HG02759 (cell line): ENCODE data around the gene GNPAT.
"Not testable (repeated sequence)": the region's sequence is repeated elsewhere in the genome, so short reads cannot be mapped to it uniquely, and the experiment has no call there.

ENCODE experiments used
- ATAC-seq: cut with Tn5 transposase; IDR thresholded peaks from one replicate; pipeline ENCODE4 v1.9.1; 2021; ENCODE audit warnings: mild to moderate bottlenecking, moderate library complexity; ENCODE audit not compliant: unreplicated experiment

The GNPAT gene

DNA sequence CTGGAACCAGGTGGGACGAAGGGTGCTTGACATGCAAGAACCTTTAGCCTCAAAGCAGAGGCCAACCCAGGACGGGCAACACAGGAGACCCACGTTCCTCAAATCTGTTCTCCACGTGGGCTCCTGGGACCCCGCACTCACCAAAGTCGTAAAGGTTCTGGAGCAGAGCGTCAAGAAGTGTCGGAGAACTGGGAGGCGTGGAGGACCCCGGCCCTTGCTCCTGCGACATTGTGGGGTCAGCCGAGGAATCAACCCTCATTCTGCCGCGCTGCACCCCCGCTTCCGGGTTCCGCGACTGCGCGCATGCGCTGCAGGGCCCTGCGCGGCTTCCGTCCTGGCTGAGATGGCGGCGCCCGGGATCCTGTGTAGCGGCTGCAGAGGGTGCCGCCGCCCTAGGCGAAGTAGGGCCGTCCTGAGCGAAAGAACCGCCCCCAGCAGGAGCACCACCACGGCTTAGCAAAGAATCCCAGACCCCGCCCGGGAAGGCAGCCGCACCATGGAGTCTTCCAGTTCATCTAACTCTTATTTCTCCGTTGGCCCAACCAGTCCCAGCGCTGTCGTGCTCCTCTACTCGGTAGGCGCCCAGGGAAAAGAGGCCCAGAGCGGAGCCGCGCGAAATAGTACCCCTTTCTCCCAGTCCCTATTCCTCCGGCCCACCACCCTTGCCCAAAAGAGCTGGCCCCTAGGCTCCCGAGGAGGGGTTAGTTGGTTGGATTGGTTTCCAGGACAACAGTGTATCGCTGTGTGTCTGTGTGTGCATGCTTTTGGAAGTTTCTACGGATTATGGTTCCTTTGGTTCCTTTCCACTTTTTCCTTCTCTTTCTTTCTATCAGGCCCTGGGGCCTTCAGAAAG is at the start of gene GNPAT:
TSS of gene GNPAT (plus strand) at position 330 of the 853 bp plus-strand sequence. CDS start at position 497, 167 bp downstream.
- peak; percentile 96 for ATAC-seq

DNA sequence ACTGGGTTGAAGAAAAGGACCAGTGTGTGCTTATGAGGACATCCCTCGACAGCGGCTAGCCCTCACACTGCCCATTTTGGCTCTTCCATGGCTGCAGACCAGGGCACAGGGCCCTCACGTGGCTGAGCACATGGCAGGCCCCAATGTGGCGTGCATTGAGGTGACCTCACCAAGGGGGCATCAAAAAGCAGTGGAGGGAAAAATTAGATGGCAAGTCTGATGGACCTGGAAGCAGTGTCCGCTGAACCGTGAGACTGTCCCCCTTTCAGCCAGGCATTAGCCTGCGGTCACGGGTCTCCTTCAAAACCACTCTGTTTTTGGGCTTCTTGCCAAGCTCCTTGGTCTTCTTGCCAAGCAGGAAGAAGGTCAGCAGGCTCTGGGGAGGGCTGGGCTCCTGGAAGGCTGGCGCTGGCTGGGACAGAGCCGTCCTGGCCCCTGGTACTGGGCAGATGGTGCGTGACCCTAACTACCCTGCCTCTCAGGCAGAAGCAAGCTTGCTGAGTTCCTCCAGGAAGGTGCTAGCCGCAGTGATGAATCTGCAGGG is 48.3 kb upstream of the GNPAT start:
- no peak for ATAC-seq

DNA sequence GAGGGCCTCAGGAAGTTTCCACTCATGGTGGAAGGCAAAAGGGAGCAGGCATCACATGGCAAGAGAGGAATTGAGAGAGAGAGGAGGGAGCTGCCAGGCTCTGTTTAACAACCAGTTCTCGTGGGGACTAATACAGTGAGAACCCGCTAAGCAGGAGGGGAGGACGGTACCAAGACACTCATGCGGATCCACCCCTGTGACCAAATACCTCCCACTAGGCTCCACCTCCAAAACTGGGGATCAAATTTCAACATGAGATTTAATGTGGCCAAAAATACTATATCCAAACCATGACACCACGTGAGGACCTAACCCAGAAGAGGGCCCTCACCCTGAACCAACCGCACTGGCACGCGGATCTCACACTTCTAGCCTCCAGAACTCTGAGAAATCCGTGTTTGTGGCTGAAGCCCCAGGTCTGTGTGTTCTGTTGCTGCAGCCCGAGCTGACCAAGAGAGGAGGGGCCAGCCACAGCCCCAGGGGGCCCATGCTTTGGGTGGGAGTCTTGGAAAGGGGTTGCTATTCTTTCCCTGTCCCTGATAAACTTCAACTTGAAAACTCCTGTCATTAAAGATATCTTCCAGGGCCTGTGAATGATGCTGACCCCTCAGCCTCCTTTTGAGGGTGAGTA is 47.2 kb upstream of the GNPAT start:
- ATAC-seq: no peak

DNA sequence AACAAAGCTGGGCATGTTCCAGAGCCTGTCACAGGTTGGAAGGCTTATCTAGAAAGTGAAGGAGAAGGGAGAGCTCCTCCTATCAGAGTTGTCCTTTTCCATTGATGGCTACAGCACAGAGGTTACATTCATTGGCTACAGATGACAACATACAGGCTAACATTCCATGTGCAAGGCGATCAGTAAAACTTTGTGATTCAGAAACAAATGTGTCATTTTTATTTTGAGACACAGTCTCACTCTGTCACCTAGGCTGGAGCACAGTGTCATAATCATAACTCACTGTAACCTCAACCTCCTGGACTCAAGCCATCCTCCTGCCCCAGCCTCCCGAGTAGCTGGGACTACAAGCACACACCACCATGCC is 46.6 kb upstream of the GNPAT start:
- no peak for ATAC-seq

DNA sequence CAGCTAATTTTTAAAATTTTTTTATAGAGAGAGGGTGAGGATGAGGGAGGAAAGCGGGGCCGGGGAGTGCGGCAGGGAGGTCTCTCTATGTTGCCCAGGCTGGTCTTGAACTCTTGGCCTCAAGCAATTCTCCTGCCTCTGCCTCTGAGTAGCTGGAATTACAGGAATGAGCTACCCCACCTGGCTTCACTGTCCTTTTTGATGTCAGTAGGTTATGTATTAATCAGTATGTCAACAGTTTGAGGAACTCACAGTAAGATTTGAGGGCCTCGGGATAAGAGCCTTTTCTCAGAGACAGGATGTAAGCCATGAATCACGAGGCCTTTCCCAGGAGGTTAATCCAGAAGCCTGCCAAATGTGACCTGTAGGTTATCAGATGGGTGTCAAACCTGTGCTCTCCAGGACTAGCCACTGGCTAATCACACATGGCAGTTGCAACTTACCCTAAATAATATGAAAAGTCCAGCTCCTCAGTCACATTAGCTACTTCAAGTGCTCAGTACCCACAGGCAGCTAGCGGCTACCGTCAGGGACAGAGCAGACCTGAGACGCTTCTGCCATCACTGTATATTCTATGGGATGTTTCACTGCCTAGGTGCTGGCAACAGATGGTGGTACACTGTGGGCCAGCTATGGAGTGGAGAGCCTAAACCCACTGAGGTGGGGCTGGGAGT is 46.0 kb upstream of the GNPAT start:
- no peak for ATAC-seq

DNA sequence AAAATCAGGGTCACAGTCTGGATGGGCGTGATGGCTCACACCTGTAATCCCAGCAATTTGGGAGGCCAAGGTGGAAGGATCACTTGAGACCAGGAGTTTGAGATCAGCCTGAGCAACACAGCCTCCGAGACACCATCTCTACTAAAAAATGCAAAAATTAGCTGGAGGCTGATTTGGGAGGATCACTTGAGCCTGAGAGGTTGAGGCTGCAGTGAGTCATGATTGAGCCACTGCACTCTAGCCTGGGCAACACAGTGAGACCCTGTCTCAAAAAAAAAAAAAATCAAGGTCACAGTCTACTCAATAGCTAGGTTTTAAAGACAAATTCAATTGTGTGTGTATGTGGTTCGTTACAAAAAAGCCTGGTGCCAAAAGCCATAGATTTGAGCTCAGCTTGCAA is 44.7 kb upstream of the GNPAT start:
- no peak for ATAC-seq

DNA sequence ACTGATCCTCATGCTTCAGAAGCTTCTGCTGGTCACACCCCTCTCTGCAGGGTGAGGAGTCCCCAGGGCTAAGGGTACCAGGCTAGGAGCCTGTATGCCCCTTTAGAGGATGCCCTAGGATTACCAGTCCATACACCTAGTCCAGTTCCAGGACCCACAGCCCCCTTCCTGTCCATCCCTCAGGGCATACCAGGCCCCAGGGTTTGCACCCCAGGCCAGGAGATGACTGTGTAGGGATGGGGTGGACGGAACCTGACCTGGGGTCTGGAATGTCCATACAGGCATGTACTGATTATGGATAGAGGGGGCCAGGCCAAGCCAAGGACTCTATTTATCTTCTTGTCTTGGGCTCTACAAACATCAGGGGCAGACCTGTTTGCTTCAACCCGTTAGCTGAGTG is 44.3 kb upstream of the GNPAT start:
- ATAC-seq: no peak

DNA sequence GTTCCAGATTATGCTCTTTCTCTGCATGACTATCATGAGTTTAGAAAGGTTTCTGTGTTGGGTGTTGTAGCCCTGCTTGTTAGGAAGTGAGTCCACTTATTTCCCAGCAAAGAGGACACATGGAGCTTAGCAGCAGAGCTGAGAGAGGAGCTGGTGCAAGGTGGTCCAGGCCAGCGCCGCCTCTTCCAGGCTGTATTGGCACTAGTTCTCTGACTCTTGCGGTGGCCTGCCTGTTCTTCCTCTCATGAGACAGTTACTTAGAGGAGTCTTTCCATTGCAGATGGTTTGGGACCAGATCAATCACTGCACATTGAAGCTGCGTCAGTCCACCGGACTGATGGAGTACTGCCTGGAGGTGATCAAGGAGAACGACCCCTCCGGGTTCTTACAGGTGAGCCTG is 41.1 kb upstream of the GNPAT start:
- no peak for ATAC-seq

DNA sequence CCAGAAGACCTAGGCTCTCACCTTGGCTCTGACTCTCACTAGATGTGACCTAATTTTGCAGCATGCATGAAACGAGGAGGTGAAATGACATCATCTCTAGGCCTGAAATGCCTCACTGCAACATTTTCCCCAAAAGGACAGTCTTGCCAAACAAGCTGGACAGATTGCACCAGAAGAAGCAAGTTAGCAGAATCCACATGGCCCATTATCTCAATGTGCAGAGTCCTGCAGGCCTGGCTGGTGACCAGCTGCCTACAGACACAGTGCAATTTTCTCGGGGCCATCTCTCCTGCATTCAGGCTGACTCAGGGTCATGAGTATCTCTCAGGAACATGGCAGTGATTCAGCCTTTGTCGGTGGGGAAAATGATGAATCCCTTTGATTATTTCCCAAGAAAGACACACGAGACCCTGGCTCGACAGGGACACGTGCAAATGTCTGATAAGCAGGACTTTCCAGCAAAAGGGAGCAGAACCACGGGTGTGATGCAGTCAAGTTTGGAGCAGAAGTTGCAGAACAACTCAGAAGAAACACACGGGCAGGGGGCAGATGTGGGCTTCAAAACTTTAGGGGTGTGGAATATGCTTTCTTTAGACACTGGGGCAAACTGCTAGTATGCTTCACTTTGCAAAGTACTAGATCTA is 40.5 kb upstream of the GNPAT start:
- ATAC-seq: no peak

DNA sequence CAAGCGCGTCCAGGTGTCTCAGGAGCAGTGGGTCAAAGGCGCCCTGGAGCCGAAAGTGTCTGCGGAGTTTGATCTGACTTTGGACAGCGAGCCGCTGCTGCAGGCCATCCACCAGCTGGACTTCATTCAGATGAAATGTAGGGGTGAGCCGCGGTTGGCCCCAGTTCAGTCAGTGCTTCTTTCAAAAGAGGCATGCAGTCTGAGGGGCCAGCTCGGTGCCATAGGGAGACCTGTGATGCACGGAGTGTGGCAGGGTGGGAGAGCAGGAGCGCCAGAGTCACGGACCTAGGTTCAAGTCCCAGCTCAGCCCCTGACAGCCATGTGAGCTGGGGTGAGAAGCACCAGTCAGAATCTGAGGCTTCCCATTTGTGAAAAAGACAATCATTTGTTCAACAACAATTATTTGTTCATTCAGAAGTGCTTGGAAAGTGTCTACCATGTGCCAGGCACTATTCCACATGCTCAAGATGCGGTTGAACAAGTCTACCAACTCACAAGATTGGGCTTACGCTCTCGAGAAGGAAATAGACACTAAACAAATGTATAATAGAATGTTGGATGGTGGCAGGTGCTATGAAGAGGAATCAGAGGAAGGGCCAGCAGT is 39.5 kb upstream of the GNPAT start:
- no peak for ATAC-seq

DNA sequence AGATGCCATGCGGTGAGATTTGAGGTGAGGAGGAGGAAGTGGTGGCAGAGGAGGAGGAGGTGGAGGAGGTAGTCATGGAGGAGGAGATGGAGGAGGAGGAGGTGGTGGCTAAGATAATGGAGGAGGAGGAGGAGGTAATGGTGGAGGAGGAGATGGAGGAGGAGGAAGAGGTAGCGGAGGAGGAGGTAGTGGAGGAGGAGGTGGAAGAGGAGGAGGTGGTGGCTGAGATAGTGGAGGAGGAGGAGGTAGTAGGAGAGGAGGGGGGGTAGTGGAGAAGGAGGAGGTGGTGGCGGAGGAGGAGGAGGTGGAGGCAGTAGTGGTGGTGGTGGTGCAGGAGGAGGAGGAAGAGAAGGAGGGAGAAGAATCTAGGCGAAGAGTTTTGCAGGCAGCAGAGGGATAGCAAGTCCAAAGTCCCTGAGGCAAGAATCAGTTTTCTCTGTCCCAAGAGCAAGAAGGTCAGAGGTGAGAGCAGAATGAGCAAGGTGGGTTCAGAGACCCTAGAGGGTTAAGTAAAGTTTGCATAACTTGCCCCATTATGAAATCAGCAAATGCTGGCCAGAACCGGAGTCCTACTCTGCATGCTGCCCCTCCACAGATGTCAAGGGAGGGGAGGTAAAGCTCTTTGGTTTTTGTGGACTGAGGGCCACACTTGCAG is 38.9 kb upstream of the GNPAT start:
- ATAC-seq: no peak

DNA sequence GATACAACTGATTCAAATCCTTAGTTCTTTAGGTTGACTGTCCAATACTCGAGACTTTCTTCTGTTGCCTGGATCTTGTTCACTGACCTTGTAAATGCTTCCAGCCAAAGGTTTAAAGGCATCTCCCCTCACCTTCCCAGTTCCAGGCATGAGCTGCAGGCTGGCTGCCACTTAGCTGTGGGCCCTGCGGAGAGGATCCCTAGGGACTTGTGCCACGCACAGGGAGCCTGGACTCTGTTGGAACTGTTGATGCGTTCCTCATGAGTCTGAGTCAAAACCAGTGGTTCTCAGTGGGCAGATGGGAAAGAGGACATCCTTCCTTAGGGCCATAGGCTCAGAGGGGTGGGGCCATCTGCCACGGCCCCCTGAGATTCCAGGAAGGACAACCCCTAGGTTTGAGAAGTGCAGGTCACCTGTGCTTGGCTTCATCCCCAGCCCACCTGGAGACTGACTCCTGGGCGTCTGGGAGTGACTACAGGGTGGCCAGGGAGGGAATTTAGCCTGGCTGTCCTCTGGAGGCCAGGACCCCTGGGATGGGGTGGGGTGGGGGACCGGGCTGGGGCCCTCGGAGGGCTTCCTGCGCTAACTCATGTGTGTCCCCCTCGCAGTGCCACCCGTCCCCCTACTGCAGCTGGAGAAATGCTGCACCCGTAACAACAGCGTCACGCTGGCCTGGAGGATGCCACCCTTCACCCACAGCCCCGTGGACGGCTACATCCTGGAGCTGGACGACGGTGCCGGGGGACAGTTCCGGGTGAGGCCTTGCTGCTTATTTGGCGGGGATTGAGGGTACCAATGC is 37.6 kb upstream of the GNPAT start:
- ATAC-seq: no peak

DNA sequence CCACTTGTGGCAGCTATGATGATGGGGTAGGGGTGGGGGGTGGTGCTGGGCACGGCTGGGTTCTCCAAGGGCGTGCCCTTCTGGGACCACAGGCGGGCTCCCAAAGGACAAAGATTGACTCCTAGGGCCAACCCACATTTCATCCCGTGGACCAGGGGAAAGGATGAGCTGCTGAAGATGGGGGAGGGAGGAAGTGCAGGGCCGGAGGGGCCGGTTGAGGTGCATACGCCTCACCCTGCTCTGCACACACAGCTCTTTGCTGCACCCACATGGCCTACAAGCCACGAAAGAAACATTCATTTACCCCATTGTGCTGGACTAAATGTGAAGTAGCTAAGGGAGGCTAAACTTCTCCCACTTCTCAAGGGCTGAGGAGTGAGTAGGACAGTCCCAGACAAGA is 34.2 kb upstream of the GNPAT start:
- ATAC-seq: no peak

DNA sequence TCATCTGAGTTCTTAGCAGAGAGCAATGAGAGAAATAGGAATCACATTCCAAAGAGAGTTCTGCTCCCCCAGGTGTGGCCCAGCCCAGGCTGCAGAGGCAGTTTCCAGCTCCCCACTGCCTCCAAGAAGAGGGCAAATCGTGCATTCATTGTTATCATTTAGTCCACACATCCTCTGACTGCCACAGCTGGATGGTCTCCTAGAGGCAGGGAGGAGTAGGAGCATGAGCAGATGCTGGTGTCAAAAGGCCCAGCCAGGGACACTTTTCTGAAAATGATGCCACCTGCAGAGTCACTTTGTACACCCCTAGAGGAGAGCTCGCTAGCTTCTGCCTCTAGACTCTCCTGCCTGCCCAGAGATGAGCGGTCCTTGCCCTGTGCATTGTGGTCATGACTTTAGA is 33.6 kb upstream of the GNPAT start:
- ATAC-seq: no peak

DNA sequence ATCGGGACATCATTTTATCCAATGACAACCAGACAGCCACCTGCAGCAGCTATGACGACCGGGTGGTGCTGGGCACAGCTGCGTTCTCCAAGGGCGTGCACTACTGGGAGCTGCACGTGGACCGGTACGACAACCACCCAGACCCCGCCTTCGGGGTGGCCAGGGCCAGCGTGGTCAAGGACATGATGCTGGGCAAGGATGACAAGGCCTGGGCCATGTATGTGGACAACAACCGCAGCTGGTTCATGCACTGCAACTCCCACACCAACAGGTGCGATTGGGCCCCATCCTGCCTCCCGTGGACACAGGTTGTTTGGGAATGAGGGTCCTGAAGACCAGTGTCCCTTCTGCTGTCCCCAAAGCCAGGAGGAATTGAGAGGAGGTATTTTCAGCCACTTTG is 32.0 kb upstream of the GNPAT start:
- no peak for ATAC-seq

DNA sequence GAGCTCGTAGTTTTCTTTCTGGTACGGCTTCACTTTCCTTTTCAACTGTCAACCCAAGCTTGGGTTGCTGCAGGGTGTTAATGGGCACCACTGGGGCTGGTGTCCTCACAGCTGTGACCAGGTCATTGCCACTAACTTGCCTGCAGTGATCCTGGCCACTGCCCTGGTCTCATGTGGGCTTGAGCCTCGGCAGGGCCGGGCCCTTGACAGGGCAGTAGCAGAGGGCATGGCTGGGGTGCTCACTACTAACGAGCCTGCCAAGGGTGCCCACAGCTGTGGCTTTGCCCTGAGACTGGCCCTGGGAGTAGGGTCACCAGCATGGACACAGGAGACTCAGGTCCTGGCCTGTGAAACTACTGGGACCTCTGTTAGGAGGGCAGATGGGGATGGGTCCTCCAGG is 31.5 kb upstream of the GNPAT start:
- no peak for ATAC-seq

DNA sequence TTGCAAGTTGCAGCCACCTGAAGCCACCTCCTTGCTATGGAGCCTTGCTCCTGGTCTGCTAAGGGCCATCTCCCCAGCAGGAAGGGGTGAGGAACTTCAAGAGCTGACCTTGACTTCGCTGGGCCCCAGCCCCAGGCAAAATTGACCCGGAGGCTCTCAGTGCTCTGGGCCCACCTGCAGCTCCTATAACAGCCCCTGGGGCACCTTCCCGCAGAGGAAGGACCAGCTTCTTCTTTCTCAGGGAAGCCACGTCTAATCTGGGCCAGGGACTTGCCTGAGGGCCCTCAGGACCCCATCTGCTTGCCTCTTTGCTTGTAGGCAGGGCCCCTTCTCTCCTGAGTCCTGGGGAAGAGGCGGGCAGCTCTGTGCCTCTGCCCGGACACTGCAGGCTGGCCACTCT is 30.9 kb upstream of the GNPAT start:
- no peak for ATAC-seq

DNA sequence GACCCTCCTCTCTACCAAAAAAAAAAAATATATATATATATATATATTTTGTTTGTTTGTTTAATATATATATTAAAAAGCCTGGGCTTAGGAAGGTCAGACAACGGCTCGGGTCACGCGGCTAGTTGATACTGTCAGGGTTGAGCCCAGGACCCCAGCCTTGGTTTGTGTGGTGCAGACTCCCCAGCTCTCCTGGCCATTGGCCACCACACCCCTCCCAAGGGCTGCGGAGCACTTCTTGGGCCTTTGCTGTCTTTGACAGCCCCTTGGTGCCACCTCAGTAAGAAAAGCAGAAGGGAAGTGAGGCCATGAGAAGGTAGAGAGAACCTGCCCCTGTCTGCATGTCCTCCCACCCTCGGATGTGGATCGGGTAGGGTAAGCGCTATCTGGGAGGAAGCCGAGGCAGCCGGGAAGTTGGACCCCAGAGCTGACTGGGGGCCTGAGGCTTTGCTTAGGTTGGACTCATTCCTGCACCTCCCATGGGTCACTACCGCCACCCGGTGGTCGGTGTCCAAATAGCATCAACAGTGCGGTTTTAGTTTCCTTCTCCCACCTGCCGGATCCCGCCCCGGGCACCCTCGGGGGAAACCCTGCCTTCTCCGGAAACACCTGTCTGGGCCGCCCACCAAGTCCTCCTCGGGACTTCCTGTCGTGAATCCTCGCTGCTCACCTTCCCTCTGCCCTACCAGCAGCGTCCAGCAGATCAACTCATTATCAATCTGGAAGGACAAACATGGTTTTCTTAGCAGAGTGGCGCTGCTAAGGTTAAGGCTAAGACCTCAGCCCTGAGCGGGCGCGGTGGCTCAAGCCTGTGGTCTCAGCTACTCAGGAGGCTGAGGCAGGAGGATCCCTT is 29.8 kb upstream of the GNPAT start:
- peak; percentile 88 for ATAC-seq

DNA sequence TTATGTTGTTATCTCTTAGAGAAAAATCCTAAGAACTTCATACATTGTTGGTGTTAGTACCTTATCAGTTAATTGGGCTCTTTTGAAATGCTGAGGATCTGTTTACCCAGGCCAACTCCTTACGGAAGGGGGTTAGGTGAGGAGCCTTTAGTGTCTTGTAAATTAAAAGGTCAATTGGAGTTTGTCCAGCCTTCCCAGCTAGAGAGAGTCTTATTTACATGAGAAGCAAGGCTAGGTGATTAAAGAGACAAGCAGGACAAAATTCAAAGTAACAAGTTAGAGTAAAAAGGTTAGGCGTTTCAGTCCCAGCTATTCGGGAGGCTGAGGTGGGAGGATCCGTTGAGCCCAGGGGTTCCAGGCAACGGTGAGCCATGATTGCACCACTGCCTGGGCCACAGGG is 28.7 kb upstream of the GNPAT start:
- not testable (repeated sequence) for ATAC-seq
